ENCODE measurements around the gene NARS2. TPM values are rescaled to one million over a fixed set of nuclear protein-coding genes. Genes with fewer than 3 reads are reported as not detected.

NARS2 gene
- total RNA-seq, 1 donor from 2014 or later, result 16.2 TPM

DNA sequence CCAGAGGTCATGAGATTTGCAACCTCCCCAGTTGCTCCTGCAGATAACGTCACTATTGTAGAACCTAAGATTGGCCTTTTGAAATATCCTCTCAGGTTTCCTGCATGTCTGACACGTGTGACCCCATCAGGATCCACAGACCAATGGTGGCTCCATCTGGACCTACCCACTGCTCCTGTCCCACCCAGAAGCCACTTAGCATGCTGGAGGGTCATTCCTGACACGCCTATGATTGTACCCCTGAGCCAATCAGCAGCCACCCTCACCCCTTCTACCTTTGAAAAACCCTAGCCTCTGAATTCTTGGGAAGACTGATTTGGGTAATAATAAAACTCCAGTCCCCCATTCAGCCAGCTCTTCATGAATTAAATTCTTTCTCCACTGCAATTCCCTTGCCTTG, 20.1 kb upstream of the NARS2 start:
- no peak for DNase-seq (ENCODE audit: low spot score)
- H3K4me1 Mint-ChIP-seq (ENCODE audit: unreplicated experiment), result peaks cover 10% of the 10 kb centered on the region
- H3K9me3 Mint-ChIP-seq (ENCODE audit: unreplicated experiment), result no peaks in the 10 kb centered on the region
- no peak overlapping the region for H3K27ac Mint-ChIP-seq (ENCODE audit: unreplicated experiment)
- no peaks in the 10 kb centered on the region for H3K36me3 Mint-ChIP-seq (ENCODE audit: low read depth, unreplicated experiment)
- H3K4me3 Mint-ChIP-seq (ENCODE audit: unreplicated experiment), result no peak overlapping the region
- H3K27me3 Mint-ChIP-seq (ENCODE audit: unreplicated experiment), result no peaks in the 10 kb centered on the region
- TF ChIP-seq, protein P1, sequence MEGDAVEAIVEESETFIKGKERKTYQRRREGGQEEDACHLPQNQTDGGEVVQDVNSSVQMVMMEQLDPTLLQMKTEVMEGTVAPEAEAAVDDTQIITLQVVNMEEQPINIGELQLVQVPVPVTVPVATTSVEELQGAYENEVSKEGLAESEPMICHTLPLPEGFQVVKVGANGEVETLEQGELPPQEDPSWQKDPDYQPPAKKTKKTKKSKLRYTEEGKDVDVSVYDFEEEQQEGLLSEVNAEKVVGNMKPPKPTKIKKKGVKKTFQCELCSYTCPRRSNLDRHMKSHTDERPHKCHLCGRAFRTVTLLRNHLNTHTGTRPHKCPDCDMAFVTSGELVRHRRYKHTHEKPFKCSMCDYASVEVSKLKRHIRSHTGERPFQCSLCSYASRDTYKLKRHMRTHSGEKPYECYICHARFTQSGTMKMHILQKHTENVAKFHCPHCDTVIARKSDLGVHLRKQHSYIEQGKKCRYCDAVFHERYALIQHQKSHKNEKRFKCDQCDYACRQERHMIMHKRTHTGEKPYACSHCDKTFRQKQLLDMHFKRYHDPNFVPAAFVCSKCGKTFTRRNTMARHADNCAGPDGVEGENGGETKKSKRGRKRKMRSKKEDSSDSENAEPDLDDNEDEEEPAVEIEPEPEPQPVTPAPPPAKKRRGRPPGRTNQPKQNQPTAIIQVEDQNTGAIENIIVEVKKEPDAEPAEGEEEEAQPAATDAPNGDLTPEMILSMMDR (IDR thresholded peaks at IDR 0.05; ENCODE audit: unreplicated experiment), result no peak

- no peak overlapping the region for H3K27ac Mint-ChIP-seq (ENCODE audit: unreplicated experiment)
- TF ChIP-seq, protein P1 (IDR thresholded peaks at IDR 0.05; ENCODE audit: unreplicated experiment), result no peak
- H3K36me3 Mint-ChIP-seq (ENCODE audit: low read depth, unreplicated experiment), result no peaks in the 10 kb centered on the region
- H3K4me3 Mint-ChIP-seq (ENCODE audit: unreplicated experiment), result no peak overlapping the region
- no peaks in the 10 kb centered on the region for H3K9me3 Mint-ChIP-seq (ENCODE audit: unreplicated experiment)
- H3K4me1 Mint-ChIP-seq (ENCODE audit: unreplicated experiment), result no peaks in the 10 kb centered on the region
- DNase-seq (ENCODE audit: low spot score), result no peak
- H3K27me3 Mint-ChIP-seq (ENCODE audit: unreplicated experiment), result no peaks in the 10 kb centered on the region
Observed at GRCh38 chr11:78588517-78588916, 13.9 kb upstream of the NARS2 start.

GRCh38 chr11:78587446-78587845, 12.8 kb upstream of the NARS2 start:
- Mint-ChIP-seq H3K4me3 (ENCODE audit: unreplicated experiment) (no peak overlapping the region), H3K9me3 (ENCODE audit: unreplicated experiment) (no peaks in the 10 kb centered on the region), H3K27ac (ENCODE audit: unreplicated experiment) (no peak overlapping the region), H3K36me3 (ENCODE audit: low read depth, unreplicated experiment) (no peaks in the 10 kb centered on the region), H3K4me1 (ENCODE audit: unreplicated experiment) (no peaks in the 10 kb centered on the region), H3K27me3 (ENCODE audit: unreplicated experiment) (no peaks in the 10 kb centered on the region)
- DNase-seq (ENCODE audit: low spot score), result no peak
- TF ChIP-seq, protein P1 (IDR thresholded peaks at IDR 0.05; ENCODE audit: unreplicated experiment), result no peak

- TF ChIP-seq, protein P1 (IDR thresholded peaks at IDR 0.05; ENCODE audit: unreplicated experiment), result peak; percentile 92
- H3K36me3 Mint-ChIP-seq (ENCODE audit: low read depth, unreplicated experiment), result no peaks in the 10 kb centered on the region
- no peak overlapping the region for H3K4me3 Mint-ChIP-seq (ENCODE audit: unreplicated experiment)
- H3K4me1 Mint-ChIP-seq (ENCODE audit: unreplicated experiment), result no peaks in the 10 kb centered on the region
- H3K27ac Mint-ChIP-seq (ENCODE audit: unreplicated experiment), result no peak overlapping the region
- H3K9me3 Mint-ChIP-seq (ENCODE audit: unreplicated experiment), result no peaks in the 10 kb centered on the region
- no peaks in the 10 kb centered on the region for H3K27me3 Mint-ChIP-seq (ENCODE audit: unreplicated experiment)
- no peak for DNase-seq (ENCODE audit: low spot score)
Observed at GRCh38 chr11:78586452-78587046, 11.9 kb upstream of the NARS2 start.

DNA sequence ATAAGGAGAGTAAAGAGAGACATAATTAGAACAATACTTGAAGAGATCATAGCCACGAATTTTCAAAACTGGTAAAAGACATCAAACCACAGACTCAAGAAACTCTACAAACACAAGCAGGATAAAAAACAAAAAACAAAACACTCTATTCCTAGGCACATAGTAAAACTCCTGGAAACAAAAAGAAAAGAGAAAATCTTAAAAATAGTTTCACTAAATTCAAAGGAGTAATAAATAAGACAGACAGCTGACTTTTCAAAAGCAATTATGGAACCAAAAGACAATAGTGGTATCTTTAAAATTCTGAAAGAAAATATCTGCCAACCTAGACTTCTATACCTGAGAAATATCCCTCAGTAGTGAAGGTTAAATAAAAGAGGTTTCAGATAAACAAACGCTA, 9.2 kb upstream of the NARS2 start:
- Mint-ChIP-seq H3K27me3 (ENCODE audit: unreplicated experiment) (no peaks in the 10 kb centered on the region), H3K4me3 (ENCODE audit: unreplicated experiment) (no peak overlapping the region), H3K4me1 (ENCODE audit: unreplicated experiment) (no peaks in the 10 kb centered on the region), H3K27ac (ENCODE audit: unreplicated experiment) (no peak overlapping the region), H3K9me3 (ENCODE audit: unreplicated experiment) (no peaks in the 10 kb centered on the region), H3K36me3 (ENCODE audit: low read depth, unreplicated experiment) (no peaks in the 10 kb centered on the region)
- DNase-seq (ENCODE audit: low spot score), result no peak
- TF ChIP-seq, protein P1 (IDR thresholded peaks at IDR 0.05; ENCODE audit: unreplicated experiment), result no peak

All from endothelial cell (in vitro differentiated cells).